ENCODE data around the gene MYL7.

GRCh38 chr7:44182827-44183226 is 41.7 kb upstream of the MYL7 start:
- TF ChIP-seq CTCF (conservative IDR thresholded peaks at IDR 0.05; ENCODE audit: low read depth, low read length) (no peak), EZH2 (IDR thresholded peaks at IDR 0.05; ENCODE audit: borderline replicate concordance, low read depth, low read length, poor library complexity, severe bottlenecking) (no peak)

All from A673 (cell line).